Uterus (tissue), 2 donors: ENCODE data around the gene NFIC.

Experiments
- POLR2A ChIP-seq, 2 donors: fragments of 450-650 bp; IDR thresholded peaks; one replicate each; pipeline ENCODE4 v1.6.1; 2016; ENCODE audit warnings: antibody characterized with exemption in 2 of 2, mild to moderate bottlenecking in 1 of 2, moderate library complexity in 1 of 2
- TF ChIP-seq, protein P1 (sequence below), 4 experiments: fragments of 200-600 bp in 2 of 4; fragments of 450-650 bp in 2 of 4; sonication (generic) in 2 of 4; IDR thresholded peaks; one replicate each; pipeline ENCODE4 v1.5.1; 2016 to 2019; ENCODE audit warnings: antibody characterized with exemption in 4 of 4, mild to moderate bottlenecking in 2 of 4, moderate library complexity in 1 of 4

DNA sequence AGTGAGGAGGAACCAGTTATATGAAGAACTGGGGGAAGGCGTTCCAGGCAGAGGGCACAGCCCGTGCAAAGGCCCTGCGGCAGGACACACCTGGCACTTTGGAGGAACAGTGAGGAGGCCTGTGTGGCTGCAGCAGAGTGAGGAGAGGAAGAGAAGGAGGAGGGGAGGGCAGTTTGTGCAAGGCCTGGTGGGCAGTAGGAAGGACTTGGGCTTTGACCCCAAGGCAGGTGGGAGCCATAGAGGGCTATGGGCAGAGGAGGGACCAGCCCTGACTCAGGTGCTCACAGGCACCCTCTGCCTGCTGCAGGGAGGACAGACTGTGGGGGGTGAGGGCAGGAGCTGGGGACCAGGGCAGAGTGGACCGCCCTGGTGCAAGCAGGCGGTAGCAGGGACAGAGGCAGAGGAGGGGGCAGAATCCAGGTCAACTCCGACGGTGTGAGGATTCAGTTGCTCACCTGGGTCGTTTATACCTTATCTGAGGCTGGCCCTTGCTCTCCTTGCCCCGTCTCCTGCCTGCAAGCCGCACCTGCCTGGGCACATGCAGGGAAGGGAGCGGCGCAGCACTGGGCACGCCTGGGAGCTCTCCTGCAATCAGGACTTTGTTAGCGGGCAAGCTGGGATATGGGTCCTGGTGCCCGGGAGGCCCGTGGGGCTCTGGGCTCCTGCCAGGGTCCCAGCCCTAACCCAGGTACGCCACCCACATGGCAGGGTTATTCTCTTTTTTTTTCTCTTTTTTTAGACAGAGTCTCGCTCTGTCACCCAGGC is 34.8 kb downstream of the NFIC start:
- TF ChIP-seq, protein P1, sequence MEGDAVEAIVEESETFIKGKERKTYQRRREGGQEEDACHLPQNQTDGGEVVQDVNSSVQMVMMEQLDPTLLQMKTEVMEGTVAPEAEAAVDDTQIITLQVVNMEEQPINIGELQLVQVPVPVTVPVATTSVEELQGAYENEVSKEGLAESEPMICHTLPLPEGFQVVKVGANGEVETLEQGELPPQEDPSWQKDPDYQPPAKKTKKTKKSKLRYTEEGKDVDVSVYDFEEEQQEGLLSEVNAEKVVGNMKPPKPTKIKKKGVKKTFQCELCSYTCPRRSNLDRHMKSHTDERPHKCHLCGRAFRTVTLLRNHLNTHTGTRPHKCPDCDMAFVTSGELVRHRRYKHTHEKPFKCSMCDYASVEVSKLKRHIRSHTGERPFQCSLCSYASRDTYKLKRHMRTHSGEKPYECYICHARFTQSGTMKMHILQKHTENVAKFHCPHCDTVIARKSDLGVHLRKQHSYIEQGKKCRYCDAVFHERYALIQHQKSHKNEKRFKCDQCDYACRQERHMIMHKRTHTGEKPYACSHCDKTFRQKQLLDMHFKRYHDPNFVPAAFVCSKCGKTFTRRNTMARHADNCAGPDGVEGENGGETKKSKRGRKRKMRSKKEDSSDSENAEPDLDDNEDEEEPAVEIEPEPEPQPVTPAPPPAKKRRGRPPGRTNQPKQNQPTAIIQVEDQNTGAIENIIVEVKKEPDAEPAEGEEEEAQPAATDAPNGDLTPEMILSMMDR (IDR thresholded peaks at IDR 0.05), result no peak
- TF ChIP-seq POLR2A (IDR thresholded peaks at IDR 0.05), result no peak
